ENCODE measurements around the gene VPS16.

DNA sequence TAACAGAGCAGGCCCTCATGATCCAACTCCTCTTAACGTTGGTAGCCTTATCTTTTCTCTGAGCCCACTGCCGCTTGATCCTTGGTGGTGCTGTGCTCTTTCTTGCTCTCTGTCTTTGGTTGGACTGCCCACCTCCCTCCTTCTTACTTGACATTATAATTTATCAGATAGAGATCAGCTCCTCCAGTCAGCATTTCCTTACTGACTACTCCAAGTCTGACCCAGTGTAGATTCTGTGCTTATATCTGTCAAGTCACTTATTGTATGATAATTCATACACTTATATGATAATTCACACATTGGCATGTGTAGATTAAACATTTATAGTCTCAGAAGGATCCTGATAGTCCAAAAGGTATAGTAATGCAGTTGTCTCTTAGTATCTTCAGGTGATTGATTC, 50.8 kb downstream of the VPS16 start:
- no peak for TF ChIP-seq POLR2AphosphoS5 (IDR thresholded peaks at IDR 0.05)
- TF ChIP-seq, protein P1, sequence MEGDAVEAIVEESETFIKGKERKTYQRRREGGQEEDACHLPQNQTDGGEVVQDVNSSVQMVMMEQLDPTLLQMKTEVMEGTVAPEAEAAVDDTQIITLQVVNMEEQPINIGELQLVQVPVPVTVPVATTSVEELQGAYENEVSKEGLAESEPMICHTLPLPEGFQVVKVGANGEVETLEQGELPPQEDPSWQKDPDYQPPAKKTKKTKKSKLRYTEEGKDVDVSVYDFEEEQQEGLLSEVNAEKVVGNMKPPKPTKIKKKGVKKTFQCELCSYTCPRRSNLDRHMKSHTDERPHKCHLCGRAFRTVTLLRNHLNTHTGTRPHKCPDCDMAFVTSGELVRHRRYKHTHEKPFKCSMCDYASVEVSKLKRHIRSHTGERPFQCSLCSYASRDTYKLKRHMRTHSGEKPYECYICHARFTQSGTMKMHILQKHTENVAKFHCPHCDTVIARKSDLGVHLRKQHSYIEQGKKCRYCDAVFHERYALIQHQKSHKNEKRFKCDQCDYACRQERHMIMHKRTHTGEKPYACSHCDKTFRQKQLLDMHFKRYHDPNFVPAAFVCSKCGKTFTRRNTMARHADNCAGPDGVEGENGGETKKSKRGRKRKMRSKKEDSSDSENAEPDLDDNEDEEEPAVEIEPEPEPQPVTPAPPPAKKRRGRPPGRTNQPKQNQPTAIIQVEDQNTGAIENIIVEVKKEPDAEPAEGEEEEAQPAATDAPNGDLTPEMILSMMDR (IDR thresholded peaks at IDR 0.05 in 8 of 11, conservative IDR thresholded peaks at IDR 0.05 in 3 of 11) = no peak
- no peak for TF ChIP-seq POLR2A (IDR thresholded peaks at IDR 0.05)

All from spleen (tissue), 7 donors.